OCI-LY7 (cell line): ENCODE measurements around the gene SKIC2. TPM values are rescaled to one million over a fixed set of nuclear protein-coding genes. Genes with fewer than 3 reads are reported as not detected.

Source experiments
- BruUV-seq: library from RNA; stranded (reverse); fragments of 400-500 nt; replicated peaks from 2 replicates; lab custom pipeline; 2021; lab: Mats Ljungman, UMichigan
- CTCF ChIA-PET: fragments of 300-600 bp; sonication (Branson Sonifier 250); formaldehyde crosslinking; loops from one replicate; lab custom pipeline; 2022; ENCODE audit warnings: antibody characterized with exemption; ENCODE audit not compliant: unreplicated experiment; lab: Charles Lee
- POLR2A ChIA-PET: fragments of 300-600 bp; sonication (Branson Sonifier 250); formaldehyde crosslinking; loops from one replicate; lab custom pipeline; 2022; ENCODE audit warnings: antibody characterized with exemption; lab: Charles Lee
- DNase-seq: peaks from one replicate; pipeline ENCODE4 v3.0.0-alpha.2; 2015; ENCODE audit warnings: low spot score
- H2AFZ ChIP-seq: fragments of 200-600 bp; sonication (generic), shearing (Covaris generic); 2 replicates; pipeline ENCODE4 v1.6.1; 2014; ENCODE audit warnings: mild to moderate bottlenecking, antibody characterized with exemption, low read length, moderate library complexity
- H3K27ac ChIP-seq: fragments of 200-600 bp; sonication (generic); 2 replicates; pipeline ENCODE4 v1.5.1; 2014; ENCODE audit warnings: mixed run types, low read depth, mild to moderate bottlenecking, moderate library complexity, low read length, inconsistent platforms; ENCODE audit not compliant: poor library complexity, severe bottlenecking
- H3K36me3 ChIP-seq: fragments of 200-600 bp; sonication (generic); 2 replicates; pipeline ENCODE4 v1.6.1; 2014; ENCODE audit warnings: mild to moderate bottlenecking, antibody characterized with exemption, low read length, moderate library complexity, mixed read lengths; ENCODE audit not compliant: insufficient read depth
- H3K4me1 ChIP-seq: fragments of 200-600 bp; sonication (generic); 2 replicates; pipeline ENCODE4 v1.5.1; 2014; ENCODE audit warnings: mild to moderate bottlenecking, low read length; ENCODE audit not compliant: insufficient read depth, poor library complexity, severe bottlenecking
- H3K4me2 ChIP-seq: fragments of 200-600 bp; sonication (generic); 2 replicates; pipeline ENCODE4 v1.6.1; 2014; ENCODE audit warnings: mild to moderate bottlenecking, low read length
- H3K4me3 ChIP-seq: fragments of 200-600 bp; sonication (generic); 2 replicates; pipeline ENCODE4 v1.5.1; 2014; ENCODE audit warnings: mild to moderate bottlenecking, low read depth, low read length; ENCODE audit not compliant: poor library complexity, severe bottlenecking
- H3K79me2 ChIP-seq: fragments of 200-600 bp; sonication (generic); 2 replicates; pipeline ENCODE4 v1.6.1; 2016; ENCODE audit warnings: low read depth, mild to moderate bottlenecking, low read length, moderate library complexity, mixed read lengths; ENCODE audit not compliant: insufficient read depth
- H3K9me2 ChIP-seq: fragments of 200-600 bp; sonication (generic); 2 replicates; pipeline ENCODE4 v1.6.1; 2016; ENCODE audit warnings: mild to moderate bottlenecking, low read length, mixed read lengths; ENCODE audit not compliant: insufficient read depth
- H3K9me3 ChIP-seq: fragments of 200-600 bp; sonication (generic); 2 replicates; pipeline ENCODE4 v1.6.1; 2014; ENCODE audit warnings: mild to moderate bottlenecking, mixed run types, low read length, mixed read lengths
- H4K20me1 ChIP-seq: fragments of 200-600 bp; sonication (generic); 2 replicates; pipeline ENCODE4 v1.6.1; 2014; ENCODE audit warnings: mild to moderate bottlenecking, antibody characterized with exemption, low read length, moderate library complexity, mixed read lengths; ENCODE audit not compliant: insufficient read depth
- CTCF ChIP-seq: fragments of 200-600 bp; sonication (generic); conservative IDR thresholded peaks from 2 replicates; pipeline ENCODE4 v1.5.1; 2014; ENCODE audit warnings: mild to moderate bottlenecking, antibody characterized with exemption, low read length, moderate library complexity, mixed read lengths
- EZH2phosphoT487 ChIP-seq: fragments of 200-600 bp; sonication (generic); IDR thresholded peaks from 2 replicates; pipeline ENCODE4 v1.6.1; 2018; ENCODE audit warnings: low read depth, borderline replicate concordance, mild to moderate bottlenecking, mixed run types, antibody characterized with exemption, low read length, moderate library complexity, mixed read lengths
- intact Hi-C: fragments of 100-400 bp; cut with micrococcal nuclease; formaldehyde crosslinking; loops from one replicate; pipeline ENCODE4 v1.10.0; 2022; ENCODE audit not compliant: unreplicated experiment
- total RNA-seq, 2 experiments: library from RNA; depleted of rRNA in 1 of 2; stranded (reverse); fragments of >200 nt in 1 of 2; shearing (Covaris generic) in 1 of 2; gene quantifications; 2 replicates each; pipeline ENCODE4 v1.2.3, GENCODE V29; 2014 to 2022

Gene SKIC2
- total RNA-seq, 2 experiments from 2014 or later: 45.8 to 77.5 TPM

GRCh38 chr6:31911826-31912585, 47.0 kb upstream of the SKIC2 start:
- BruUV-seq: no TSS peak
- H2AFZ ChIP-seq: no peak overlapping the region
- peaks cover 4% of the 10 kb centered on the region for H3K4me1 ChIP-seq
- H3K36me3 ChIP-seq: no peaks in the 10 kb centered on the region
- H3K79me2 ChIP-seq: no peaks in the 10 kb centered on the region
- POLR2A ChIA-PET: no interaction called here
- H3K4me2 ChIP-seq: no peak overlapping the region
- H3K9me2 ChIP-seq: no peaks in the 10 kb centered on the region
- TF ChIP-seq EZH2phosphoT487 (no peak), CTCF (no peak)
- intact Hi-C loops: no loop called here
- no peak overlapping the region for H3K4me3 ChIP-seq
- CTCF ChIA-PET: no interaction called here
- no peaks in the 10 kb centered on the region for H3K9me3 ChIP-seq
- no peak for DNase-seq
- H3K27ac ChIP-seq: no peak overlapping the region
- H4K20me1 ChIP-seq: no peaks in the 10 kb centered on the region

- ChIA-PET POLR2A (no interaction called here), CTCF (no interaction called here)
- H3K9me3 ChIP-seq: no peaks in the 10 kb centered on the region
- TF ChIP-seq EZH2phosphoT487 (no peak), CTCF (no peak)
- no peaks in the 10 kb centered on the region for H3K9me2 ChIP-seq
- intact Hi-C loops: no loop called here
- H3K4me3 ChIP-seq: no peak overlapping the region
- no peaks in the 10 kb centered on the region for H3K79me2 ChIP-seq
- no peak overlapping the region for H3K4me2 ChIP-seq
- no peaks in the 10 kb centered on the region for H3K36me3 ChIP-seq
- no peaks in the 10 kb centered on the region for H4K20me1 ChIP-seq
- no TSS peak for BruUV-seq
- no peak overlapping the region for H2AFZ ChIP-seq
- no peak for DNase-seq
- no peaks in the 10 kb centered on the region for H3K4me1 ChIP-seq
- no peak overlapping the region for H3K27ac ChIP-seq
Measured at GRCh38 chr6:31915351-31915750, 43.6 kb upstream of the SKIC2 start.

- H3K4me2 ChIP-seq: no peak overlapping the region
- no peaks in the 10 kb centered on the region for H3K79me2 ChIP-seq
- H4K20me1 ChIP-seq: no peaks in the 10 kb centered on the region
- no peak overlapping the region for H3K4me3 ChIP-seq
- intact Hi-C loops: no loop called here
- no TSS peak for BruUV-seq
- H3K36me3 ChIP-seq: no peaks in the 10 kb centered on the region
- ChIA-PET POLR2A (no interaction called here), CTCF (no interaction called here)
- H3K4me1 ChIP-seq: no peaks in the 10 kb centered on the region
- TF ChIP-seq EZH2phosphoT487: no peak
- no peak for TF ChIP-seq CTCF
- H2AFZ ChIP-seq: no peak overlapping the region
- no peak for DNase-seq
- H3K9me3 ChIP-seq: no peaks in the 10 kb centered on the region
- no peak overlapping the region for H3K27ac ChIP-seq
- no peaks in the 10 kb centered on the region for H3K9me2 ChIP-seq
Measured at GRCh38 chr6:31915756-31916155, 43.2 kb upstream of the SKIC2 start.
